GM21367 (cell line): ENCODE measurements around the gene CFAP77.

ENCODE experiments used
- ATAC-seq: cut with Tn5 transposase; IDR thresholded peaks from one replicate; pipeline ENCODE4 v1.9.1; 2021; ENCODE audit not compliant: unreplicated experiment

Gene CFAP77

GRCh38 chr9:132514011-132514744 is 104.2 kb downstream of the CFAP77 start:
- no peak for ATAC-seq

GRCh38 chr9:132514821-132515220 is 104.8 kb downstream of the CFAP77 start:
- ATAC-seq: no peak

- ATAC-seq: no peak
Observed at GRCh38 chr9:132516301-132516700, 106.3 kb downstream of the CFAP77 start.

- no peak for ATAC-seq
Observed at GRCh38 chr9:132516911-132517310, 106.9 kb downstream of the CFAP77 start.

GRCh38 chr9:132517815-132518550 is 108.0 kb downstream of the CFAP77 start:
- ATAC-seq: no peak

GRCh38 chr9:132518626-132519025 is 108.6 kb downstream of the CFAP77 start:
- no peak for ATAC-seq

- ATAC-seq: no peak
Observed at GRCh38 chr9:132519033-132519432, 109.0 kb downstream of the CFAP77 start.

GRCh38 chr9:132520612-132521011 is 110.6 kb downstream of the CFAP77 start:
- ATAC-seq: no peak

- no peak for ATAC-seq
Observed at GRCh38 chr9:132525308-132526023, 115.5 kb downstream of the CFAP77 start.

- no peak for ATAC-seq
Observed at GRCh38 chr9:132531195-132531594, 121.2 kb downstream of the CFAP77 start.

- ATAC-seq: no peak
Observed at GRCh38 chr9:132531710-132532570, 121.9 kb downstream of the CFAP77 start.

GRCh38 chr9:132534832-132535231 is 124.8 kb downstream of the CFAP77 start:
- no peak for ATAC-seq

- ATAC-seq: no peak
Observed at GRCh38 chr9:132536124-132536523, 126.1 kb downstream of the CFAP77 start.

GRCh38 chr9:132537352-132537751 is 127.3 kb downstream of the CFAP77 start:
- ATAC-seq: no peak

GRCh38 chr9:132538071-132538470 is 128.1 kb downstream of the CFAP77 start:
- no peak for ATAC-seq

- no peak for ATAC-seq
Observed at GRCh38 chr9:132539096-132539495, 129.1 kb downstream of the CFAP77 start.

GRCh38 chr9:132541051-132541450 is 131.0 kb downstream of the CFAP77 start:
- ATAC-seq: no peak

- ATAC-seq: no peak
Observed at GRCh38 chr9:132541870-132542830, 132.1 kb downstream of the CFAP77 start.

- ATAC-seq: no peak
Observed at GRCh38 chr9:132543251-132543650, 133.2 kb downstream of the CFAP77 start.

- ATAC-seq: no peak
Observed at GRCh38 chr9:132543960-132544359, 133.9 kb downstream of the CFAP77 start.
